Posterior cingulate gyrus (tissue), 11 donors: Measurements from ENCODE around the gene DHCR24.
A peak's percentile ranks its signal among the peaks of the same experiment; 100 is the strongest.
"Not testable (repeated sequence)": the region's sequence is repeated elsewhere in the genome, so short reads cannot be mapped to it uniquely, and the experiment has no call there.

ENCODE experiments used
- DNase-seq, 10 donors: peaks; one replicate each; pipeline versions ENCODE4 v3.0.0 to v3.0.0-alpha.2; 2020 to 2021; ENCODE audit warnings: mixed read lengths in 3 of 10
- intact Hi-C: fragments of 100-400 bp; cut with DNase I; formaldehyde crosslinking; loops from one replicate; pipeline ENCODE4 v1.15.1; 2023

Gene DHCR24

GRCh38 chr1:54888080-54888733 lies 1.2 kb upstream of the DHCR24 start:
- intact Hi-C loops = loop anchor here (10.0 kb wide), 2 partner anchors 57 to 123 kb away; partner anchors contain the start of gene PARS2
- DNase-seq = no peak

GRCh38 chr1:54887665-54888071 lies 673 bp upstream of the DHCR24 start:
- DNase-seq = peak in 8 of 10 donors; percentile 35 to 90 (median 48)
- intact Hi-C loops = loop anchor here (10.0 kb wide), 2 partner anchors 57 to 123 kb away; partner anchors contain the start of gene PARS2

GRCh38 chr1:54885807-54886723 lies 930 bp downstream of the DHCR24 start:
- intact Hi-C loops = loop anchor here (10.0 kb wide), 2 partner anchors 59 to 121 kb away; partner anchors contain the start of gene PARS2
- peak in 1 of 10 donors; percentile 71 for DNase-seq

GRCh38 chr1:54885237-54885679 lies 1.7 kb downstream of the DHCR24 start:
- intact Hi-C loops = loop anchor here (10.0 kb wide), 2 partner anchors 60 to 120 kb away; partner anchors contain the start of gene PARS2
- DNase-seq = peak in 1 of 10 donors; percentile 19

- DNase-seq = no peak
- intact Hi-C loops = loop anchor here (10.0 kb wide), 2 partner anchors 60 to 120 kb away; partner anchors contain the start of gene PARS2
Observed at GRCh38 chr1:54884768-54885167, 2.2 kb downstream of the DHCR24 start.

GRCh38 chr1:54884135-54884586 lies 2.8 kb downstream of the DHCR24 start:
- no peak for DNase-seq
- intact Hi-C loops = loop anchor here (10.0 kb wide), 2 partner anchors 61 to 119 kb away; partner anchors contain the start of gene PARS2

GRCh38 chr1:54883349-54884102 lies 3.5 kb downstream of the DHCR24 start:
- DNase-seq = peak in 1 of 10 donors; percentile 41
- intact Hi-C loops = loop anchor here (10.0 kb wide), 2 partner anchors 61 to 119 kb away; partner anchors contain the start of gene PARS2

- DNase-seq = no peak
- intact Hi-C loops = loop anchor here (10.0 kb wide), 2 partner anchors 62 to 118 kb away; partner anchors contain the start of gene PARS2
Observed at GRCh38 chr1:54882519-54882918, 4.5 kb downstream of the DHCR24 start.

GRCh38 chr1:54881604-54882003 lies 5.4 kb downstream of the DHCR24 start:
- not testable (repeated sequence) for DNase-seq
- intact Hi-C loops = loop anchor here (10.0 kb wide), 2 partner anchors 63 to 117 kb away; partner anchors contain the start of gene PARS2

- intact Hi-C loops = loop anchor here (10.0 kb wide), 2 partner anchors 65 to 115 kb away; partner anchors contain the start of gene PARS2
- no peak for DNase-seq
Observed at GRCh38 chr1:54879872-54880271, 7.1 kb downstream of the DHCR24 start.

- no peak for DNase-seq
- intact Hi-C loops = no loop called here
Observed at GRCh38 chr1:54876814-54877213, 10.2 kb downstream of the DHCR24 start.

GRCh38 chr1:54875000-54875399 lies 12.0 kb downstream of the DHCR24 start:
- no peak for DNase-seq
- intact Hi-C loops = no loop called here

GRCh38 chr1:54874079-54874830 lies 12.7 kb downstream of the DHCR24 start:
- no peak for DNase-seq
- intact Hi-C loops = no loop called here

GRCh38 chr1:54872036-54872331 lies 15.0 kb downstream of the DHCR24 start:
- intact Hi-C loops = no loop called here
- DNase-seq = no peak

- intact Hi-C loops = no loop called here
- DNase-seq = no peak
Observed at GRCh38 chr1:54871275-54872035, 15.5 kb downstream of the DHCR24 start.

GRCh38 chr1:54870869-54871268 lies 16.1 kb downstream of the DHCR24 start:
- intact Hi-C loops = no loop called here
- DNase-seq = no peak

- no peak for DNase-seq
- intact Hi-C loops = no loop called here
Observed at GRCh38 chr1:54869173-54869851, 17.7 kb downstream of the DHCR24 start.

GRCh38 chr1:54867717-54868057 lies 19.3 kb downstream of the DHCR24 start:
- intact Hi-C loops = no loop called here
- DNase-seq = no peak
